Activated T-helper 1 cell treated with anti-CD3 and anti-CD28 coated beads, Interleukin-12 subunit alpha, Interleukin-12 subunit beta, Interleukin-2, Interleukin-4 antibody, amounts not matched to agents 30 ng/mL and 10 ng/mL and 1 ng/mL, durations not matched to agents 14 hours and 24 hours and 36 hours (primary cell): Measurements from ENCODE around the gene CPNE2. TPM values are rescaled to one million over a fixed set of nuclear protein-coding genes. Genes with fewer than 3 reads are reported as not detected.
A peak's percentile ranks its signal among the peaks of the same experiment; 100 is the strongest.
"Not testable (repeated sequence)": the region's sequence is repeated elsewhere in the genome, so short reads cannot be mapped to it uniquely, and the experiment has no call there.

ENCODE experiments used
- DNase-seq: peaks from one replicate; pipeline ENCODE4 v3.0.0; 2021; ENCODE audit warnings: low spot score
- H3K27ac Mint-ChIP-seq: one replicate; pipeline ENCODE4 v1.8.0; 2021; ENCODE audit warnings: mild to moderate bottlenecking, mixed read lengths
- H3K27me3 Mint-ChIP-seq: one replicate; pipeline ENCODE4 v1.8.0; 2022; ENCODE audit warnings: mild to moderate bottlenecking, moderate library complexity, mixed read lengths; ENCODE audit not compliant: insufficient read depth
- H3K36me3 Mint-ChIP-seq: one replicate; pipeline ENCODE4 v1.8.0; 2021; ENCODE audit warnings: low read depth, mixed read lengths
- H3K4me1 Mint-ChIP-seq: one replicate; pipeline ENCODE4 v1.8.0; 2021; ENCODE audit warnings: low read depth, mixed read lengths
- H3K4me3 Mint-ChIP-seq: one replicate; pipeline ENCODE4 v1.8.0; 2021; ENCODE audit warnings: mild to moderate bottlenecking, moderate library complexity, mixed read lengths
- H3K9me3 Mint-ChIP-seq: one replicate; pipeline ENCODE4 v1.8.0; 2021; ENCODE audit warnings: mixed read lengths
- intact Hi-C: fragments of 100-400 bp; cut with micrococcal nuclease; formaldehyde crosslinking; loops from one replicate; pipeline ENCODE4 v1.15.1; 2024
- total RNA-seq: library from RNA; stranded (reverse); gene quantifications from 2 replicates; pipeline ENCODE4 v1.2.3, GENCODE V29; 2022

CPNE2 gene
- total RNA-seq, 1 donor from 2014 or later = 3.7 TPM

- no peaks in the 10 kb centered on the region for H3K36me3 Mint-ChIP-seq
- H3K9me3 Mint-ChIP-seq = no peaks in the 10 kb centered on the region
- H3K27ac Mint-ChIP-seq = peak overlapping the region; percentile 75
- peaks cover 22% of the 10 kb centered on the region for H3K27me3 Mint-ChIP-seq
- intact Hi-C loops = loop anchor here (1.0 to 5.0 kb wide), 3 partner anchors 74 to 204 kb away; partner anchors contain the start of genes PSME3IP1 and RSPRY1
- H3K4me1 Mint-ChIP-seq = peaks cover 7% of the 10 kb centered on the region
- H3K4me3 Mint-ChIP-seq = peak overlapping the region; percentile 84
- DNase-seq = no peak
These were observed 1.5 kb downstream of the CPNE2 start for GRCh38 chr16:57093666-57094564.

GRCh38 chr16:57094911-57095310, 2.5 kb downstream of the CPNE2 start:
- no peaks in the 10 kb centered on the region for H3K36me3 Mint-ChIP-seq
- no peak overlapping the region for H3K4me3 Mint-ChIP-seq
- no peak overlapping the region for H3K27ac Mint-ChIP-seq
- intact Hi-C loops = loop anchor here (5.0 kb wide), 1 partner anchor 92 kb away; the partner anchor contains the start of genes PSME3IP1 and RSPRY1
- H3K4me1 Mint-ChIP-seq = peaks cover 8% of the 10 kb centered on the region
- H3K27me3 Mint-ChIP-seq = peaks cover 20% of the 10 kb centered on the region
- H3K9me3 Mint-ChIP-seq = no peaks in the 10 kb centered on the region
- DNase-seq = no peak

- H3K36me3 Mint-ChIP-seq = no peaks in the 10 kb centered on the region
- intact Hi-C loops = no loop called here
- H3K27ac Mint-ChIP-seq = no peak overlapping the region
- peaks cover 7% of the 10 kb centered on the region for H3K27me3 Mint-ChIP-seq
- no peaks in the 10 kb centered on the region for H3K9me3 Mint-ChIP-seq
- H3K4me3 Mint-ChIP-seq = no peak overlapping the region
- DNase-seq = no peak
- H3K4me1 Mint-ChIP-seq = peaks cover 12% of the 10 kb centered on the region
These were observed 3.8 kb downstream of the CPNE2 start for GRCh38 chr16:57096192-57096591.

GRCh38 chr16:57096793-57097192, 4.4 kb downstream of the CPNE2 start:
- H3K9me3 Mint-ChIP-seq = no peaks in the 10 kb centered on the region
- H3K27me3 Mint-ChIP-seq = peaks cover 1% of the 10 kb centered on the region
- peaks cover 12% of the 10 kb centered on the region for H3K4me1 Mint-ChIP-seq

GRCh38 chr16:57098188-57098841, 5.9 kb downstream of the CPNE2 start:
- intact Hi-C loops = no loop called here

More at GRCh38 chr16:57096793-57097192, 4.4 kb downstream of the CPNE2 start:
- intact Hi-C loops = no loop called here
- DNase-seq = no peak
- Mint-ChIP-seq H3K4me3 (no peak overlapping the region), H3K27ac (no peak overlapping the region), H3K36me3 (no peaks in the 10 kb centered on the region)

GRCh38 chr16:57099965-57100364, 7.6 kb downstream of the CPNE2 start:
- Mint-ChIP-seq H3K27ac (peak overlapping the region; percentile 5), H3K4me1 (peaks cover 13% of the 10 kb centered on the region)
- H3K27me3 Mint-ChIP-seq, H3K36me3 Mint-ChIP-seq, H3K4me3 Mint-ChIP-seq, H3K9me3 Mint-ChIP-seq, intact Hi-C loops, DNase-seq: not testable (repeated sequence)

More at GRCh38 chr16:57098188-57098841, 5.9 kb downstream of the CPNE2 start:
- Mint-ChIP-seq H3K27ac (no peak overlapping the region), H3K4me1 (peaks cover 11% of the 10 kb centered on the region), H3K27me3 (no peaks in the 10 kb centered on the region), H3K4me3 (no peak overlapping the region), H3K9me3 (no peaks in the 10 kb centered on the region), H3K36me3 (no peaks in the 10 kb centered on the region)
- no peak for DNase-seq

- DNase-seq = no peak
- Mint-ChIP-seq H3K4me3 (no peak overlapping the region), H3K9me3 (no peaks in the 10 kb centered on the region), H3K4me1 (peaks cover 15% of the 10 kb centered on the region), H3K36me3 (no peaks in the 10 kb centered on the region), H3K27ac (no peak overlapping the region), H3K27me3 (no peaks in the 10 kb centered on the region)
- intact Hi-C loops = no loop called here
These were observed 8.1 kb downstream of the CPNE2 start for GRCh38 chr16:57100445-57100844.

GRCh38 chr16:57102888-57103851, 10.8 kb downstream of the CPNE2 start:
- Mint-ChIP-seq H3K36me3 (no peaks in the 10 kb centered on the region), H3K4me3 (no peak overlapping the region), H3K27me3 (no peaks in the 10 kb centered on the region), H3K4me1 (peaks cover 21% of the 10 kb centered on the region), H3K9me3 (no peaks in the 10 kb centered on the region), H3K27ac (no peak overlapping the region)
- intact Hi-C loops = no loop called here
- DNase-seq = no peak

- Mint-ChIP-seq H3K9me3 (no peaks in the 10 kb centered on the region), H3K27ac (no peak overlapping the region), H3K4me3 (no peak overlapping the region), H3K36me3 (no peaks in the 10 kb centered on the region), H3K27me3 (no peaks in the 10 kb centered on the region), H3K4me1 (peaks cover 21% of the 10 kb centered on the region)
- intact Hi-C loops = no loop called here
- DNase-seq = no peak
These were observed 12.3 kb downstream of the CPNE2 start for GRCh38 chr16:57104706-57105105.

GRCh38 chr16:57105184-57105583, 12.8 kb downstream of the CPNE2 start:
- Mint-ChIP-seq H3K9me3 (no peaks in the 10 kb centered on the region), H3K4me3 (no peak overlapping the region), H3K36me3 (no peaks in the 10 kb centered on the region), H3K27me3 (no peaks in the 10 kb centered on the region), H3K27ac (no peak overlapping the region), H3K4me1 (peaks cover 17% of the 10 kb centered on the region)
- DNase-seq = no peak
- intact Hi-C loops = no loop called here

- H3K27ac Mint-ChIP-seq = no peak overlapping the region
- H3K4me3 Mint-ChIP-seq = no peak overlapping the region
- intact Hi-C loops = no loop called here
- peaks cover 15% of the 10 kb centered on the region for H3K4me1 Mint-ChIP-seq
- H3K9me3 Mint-ChIP-seq = no peaks in the 10 kb centered on the region
- no peaks in the 10 kb centered on the region for H3K36me3 Mint-ChIP-seq
- no peak for DNase-seq
- no peaks in the 10 kb centered on the region for H3K27me3 Mint-ChIP-seq
These were observed 14.4 kb downstream of the CPNE2 start for GRCh38 chr16:57106767-57107166.

- Mint-ChIP-seq H3K27me3 (no peaks in the 10 kb centered on the region), H3K4me1 (peaks cover 15% of the 10 kb centered on the region), H3K36me3 (no peaks in the 10 kb centered on the region)
These were observed 15.0 kb downstream of the CPNE2 start for GRCh38 chr16:57107321-57107922.

More at GRCh38 chr16:57107321-57107922, 15.0 kb downstream of the CPNE2 start:
- H3K9me3 Mint-ChIP-seq = no peaks in the 10 kb centered on the region
- no peak for DNase-seq
- intact Hi-C loops = no loop called here
- H3K27ac Mint-ChIP-seq = no peak overlapping the region
- H3K4me3 Mint-ChIP-seq = no peak overlapping the region
